OCI-LY3 (cell line): ENCODE measurements around the gene POU2F1.

Experiments used
- H2AFZ ChIP-seq: fragments of 200-600, 300-600 bp; shearing (Covaris generic); 2 replicates; pipeline ENCODE4 v1.6.0; 2014; ENCODE audit warnings: antibody characterized with exemption, low read depth, low read length
- H3K27ac ChIP-seq: fragments of 200-600, 300-600 bp; sonication (generic); 2 replicates; pipeline ENCODE4 v1.5.1; 2014; ENCODE audit warnings: mild to moderate bottlenecking, low read length, moderate library complexity, mixed read lengths
- H3K27me3 ChIP-seq: fragments of 200-600, 300-600 bp; sonication (generic); 2 replicates; pipeline ENCODE4 v1.6.1; 2014; ENCODE audit warnings: low read depth, low read length, mixed read lengths
- H3K36me3 ChIP-seq: fragments of 200-600, 300-600 bp; sonication (generic); replicated peaks from 2 replicates; pipeline ENCODE3; 2014; ENCODE audit warnings: low read depth, low read length, mixed read lengths
- H3K4me1 ChIP-seq: fragments of 300-600, 200-600 bp; sonication (generic); 2 replicates; pipeline ENCODE4 v1.6.1; 2014; ENCODE audit warnings: low read length, mixed read lengths
- H3K4me2 ChIP-seq: fragments of 200-600, 300-600 bp; sonication (generic); 2 replicates; pipeline ENCODE4 v1.6.1; 2014; ENCODE audit warnings: low read length, mixed read lengths
- H3K4me3 ChIP-seq: fragments of 300-600, 200-600 bp; sonication (generic); 2 replicates; pipeline ENCODE4 v1.5.1; 2014; ENCODE audit warnings: antibody characterized with exemption, mild to moderate bottlenecking, low read length, moderate library complexity
- H3K79me2 ChIP-seq: fragments of 300-600, 200-600 bp; shearing (Covaris generic); 2 replicates; pipeline ENCODE4 v1.6.1; 2014; ENCODE audit warnings: mild to moderate bottlenecking, low read length, mixed read lengths
- H3K9ac ChIP-seq: fragments of 300-600, 200-600 bp; shearing (Covaris generic); 2 replicates; pipeline ENCODE4 v1.6.0; 2014; ENCODE audit warnings: mild to moderate bottlenecking, low read length, moderate library complexity
- H3K9me3 ChIP-seq: fragments of 200-600, 300-600 bp; shearing (Covaris generic); 2 replicates; pipeline ENCODE4 v1.6.1; 2014; ENCODE audit warnings: low read length, mixed read lengths; ENCODE audit not compliant: insufficient read depth
- H4K20me1 ChIP-seq: fragments of 200-600, 300-600 bp; sonication (generic); 2 replicates; pipeline ENCODE4 v1.6.1; 2016; ENCODE audit warnings: low read length, mixed read lengths; ENCODE audit not compliant: insufficient read depth
- EZH2phosphoT487 ChIP-seq: fragments of 200-600 bp; shearing (Covaris generic); IDR thresholded peaks from 2 replicates; pipeline ENCODE4 v1.6.1; 2018; ENCODE audit warnings: antibody characterized with exemption, mixed run types, low read depth
- TF ChIP-seq, protein P1 (sequence below): fragments of 200-600, 300-600 bp; sonication (generic); IDR thresholded peaks from 2 replicates; pipeline ENCODE4 v1.5.1; 2014; ENCODE audit warnings: antibody characterized with exemption, low read length, low read depth

The POU2F1 gene

DNA sequence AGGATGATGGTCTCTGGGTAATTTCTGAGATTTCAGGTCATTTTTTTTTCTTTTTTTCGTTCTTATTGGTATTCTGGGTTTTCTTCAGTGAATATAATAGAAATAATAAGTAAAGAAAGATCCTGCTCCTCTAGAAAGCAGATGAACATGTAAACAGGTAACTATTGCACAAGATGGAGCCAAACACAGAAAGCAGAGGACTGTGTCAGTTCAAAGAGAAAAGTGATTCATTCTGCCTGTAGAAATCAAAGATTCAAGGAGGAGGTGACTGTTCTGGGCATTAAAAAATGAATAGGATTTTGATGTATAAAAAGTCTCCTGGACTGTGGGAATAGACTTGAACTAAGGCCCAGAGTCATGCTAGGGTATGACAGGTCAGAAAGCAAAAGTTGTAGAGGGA lies 41.9 kb upstream of the POU2F1 start:
- no peak overlapping the region for H3K4me2 ChIP-seq
- TF ChIP-seq, protein P1, sequence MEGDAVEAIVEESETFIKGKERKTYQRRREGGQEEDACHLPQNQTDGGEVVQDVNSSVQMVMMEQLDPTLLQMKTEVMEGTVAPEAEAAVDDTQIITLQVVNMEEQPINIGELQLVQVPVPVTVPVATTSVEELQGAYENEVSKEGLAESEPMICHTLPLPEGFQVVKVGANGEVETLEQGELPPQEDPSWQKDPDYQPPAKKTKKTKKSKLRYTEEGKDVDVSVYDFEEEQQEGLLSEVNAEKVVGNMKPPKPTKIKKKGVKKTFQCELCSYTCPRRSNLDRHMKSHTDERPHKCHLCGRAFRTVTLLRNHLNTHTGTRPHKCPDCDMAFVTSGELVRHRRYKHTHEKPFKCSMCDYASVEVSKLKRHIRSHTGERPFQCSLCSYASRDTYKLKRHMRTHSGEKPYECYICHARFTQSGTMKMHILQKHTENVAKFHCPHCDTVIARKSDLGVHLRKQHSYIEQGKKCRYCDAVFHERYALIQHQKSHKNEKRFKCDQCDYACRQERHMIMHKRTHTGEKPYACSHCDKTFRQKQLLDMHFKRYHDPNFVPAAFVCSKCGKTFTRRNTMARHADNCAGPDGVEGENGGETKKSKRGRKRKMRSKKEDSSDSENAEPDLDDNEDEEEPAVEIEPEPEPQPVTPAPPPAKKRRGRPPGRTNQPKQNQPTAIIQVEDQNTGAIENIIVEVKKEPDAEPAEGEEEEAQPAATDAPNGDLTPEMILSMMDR, result no peak
- no peak for TF ChIP-seq EZH2phosphoT487
- no peak overlapping the region for H2AFZ ChIP-seq

DNA sequence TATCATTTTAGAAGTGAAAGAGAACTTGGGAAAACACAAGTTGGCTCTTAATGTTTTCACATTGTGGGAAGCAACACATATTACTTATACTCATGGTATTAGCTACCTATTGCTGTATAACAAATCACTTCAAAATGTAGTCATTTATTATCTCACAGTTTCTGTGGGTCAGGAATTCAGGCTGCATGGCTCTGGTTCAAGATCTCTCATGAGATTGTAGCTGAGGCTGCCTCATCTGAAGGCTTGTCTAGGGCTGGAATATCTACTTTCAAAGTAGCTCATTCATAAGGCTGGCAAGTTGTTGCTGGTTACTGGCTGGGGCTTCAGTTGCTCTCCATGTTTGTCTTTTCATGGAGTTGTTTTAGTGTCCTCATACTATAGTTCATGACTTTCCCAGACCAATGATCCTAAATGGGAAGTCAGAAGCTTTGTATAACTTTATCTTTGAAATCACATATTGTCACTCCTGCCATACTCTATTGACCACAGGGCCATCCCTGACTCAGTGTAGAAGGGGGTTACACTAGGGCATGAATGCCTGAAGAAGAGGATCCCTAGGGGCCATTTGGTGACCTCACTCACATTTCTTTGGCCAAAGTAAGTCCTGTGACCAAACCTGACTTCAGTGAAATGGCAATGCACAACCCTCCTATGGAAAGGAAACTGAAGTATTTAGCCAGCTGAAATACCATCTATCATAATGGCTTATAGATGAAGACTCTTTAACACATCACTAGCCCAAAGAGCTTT lies 37.9 kb upstream of the POU2F1 start:
- Histone ChIP-seq H3K9me3 (no peaks in the 10 kb centered on the region), H3K4me1 (no peaks in the 10 kb centered on the region), H2AFZ (no peak overlapping the region), H3K4me2 (no peak overlapping the region), H3K27me3 (no peaks in the 10 kb centered on the region), H3K4me3 (no peak overlapping the region), H3K27ac (no peak overlapping the region), H3K36me3 (no peaks in the 10 kb centered on the region), H3K79me2 (no peaks in the 10 kb centered on the region), H3K9ac (no peak overlapping the region), H4K20me1 (no peaks in the 10 kb centered on the region)
- TF ChIP-seq, protein P1, result no peak
- TF ChIP-seq EZH2phosphoT487, result no peak

More for the DNA sequence above, 41.9 kb upstream of the POU2F1 start:
- Histone ChIP-seq H3K9me3 (no peaks in the 10 kb centered on the region), H3K36me3 (no peaks in the 10 kb centered on the region), H4K20me1 (no peaks in the 10 kb centered on the region), H3K27me3 (peaks cover 9% of the 10 kb centered on the region; the same call in 1 of the 2 replicates), H3K4me3 (no peak overlapping the region), H3K9ac (no peak overlapping the region), H3K27ac (no peak overlapping the region), H3K4me1 (no peaks in the 10 kb centered on the region), H3K79me2 (no peaks in the 10 kb centered on the region)

DNA sequence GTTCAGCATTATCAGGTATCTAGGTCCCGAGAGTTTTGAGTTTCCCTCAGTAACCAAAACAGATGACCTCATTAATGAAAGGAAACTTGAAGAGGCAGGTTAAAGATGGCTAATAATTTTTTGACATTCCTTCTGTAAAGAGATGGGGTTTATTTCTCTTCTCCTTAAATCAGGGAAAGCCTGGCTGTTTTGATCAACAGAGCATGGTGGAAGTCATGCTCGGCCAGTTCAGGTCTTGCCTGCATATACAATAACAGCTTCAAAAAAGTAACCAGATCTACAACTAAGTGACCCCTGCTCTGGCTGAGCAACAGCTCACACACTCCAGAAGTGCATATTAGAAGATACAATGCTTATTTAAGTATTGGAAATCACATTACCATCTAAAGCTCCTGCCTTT lies 36.6 kb upstream of the POU2F1 start:
- Histone ChIP-seq H3K9me3 (no peaks in the 10 kb centered on the region), H4K20me1 (no peaks in the 10 kb centered on the region), H3K4me2 (no peak overlapping the region), H3K27ac (no peak overlapping the region), H3K9ac (no peak overlapping the region), H3K27me3 (no peaks in the 10 kb centered on the region), H3K79me2 (no peaks in the 10 kb centered on the region), H3K4me3 (no peak overlapping the region), H2AFZ (no peak overlapping the region), H3K4me1 (no peaks in the 10 kb centered on the region), H3K36me3 (no peaks in the 10 kb centered on the region)
- TF ChIP-seq EZH2phosphoT487, result no peak
- TF ChIP-seq, protein P1, result no peak

DNA sequence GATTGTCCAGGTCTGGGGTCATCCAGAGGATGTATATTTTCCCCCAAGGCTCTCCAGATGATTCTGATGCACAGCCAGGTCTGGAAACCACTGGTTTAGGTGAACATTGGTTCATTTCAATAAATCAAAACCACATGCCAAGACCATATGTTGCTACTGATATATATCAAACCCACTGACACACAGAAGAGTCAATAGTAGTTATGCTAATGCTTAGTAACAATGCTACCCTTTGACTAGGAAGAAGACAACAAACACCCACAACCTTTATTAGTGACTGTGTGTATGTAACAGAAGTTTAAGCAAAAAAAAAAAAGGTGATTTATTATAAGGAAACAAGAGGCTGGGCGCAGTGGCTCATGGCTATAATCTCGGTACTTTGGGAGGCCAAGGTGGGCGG lies 35.6 kb upstream of the POU2F1 start:
- Histone ChIP-seq H4K20me1 (no peaks in the 10 kb centered on the region), H3K4me1 (no peaks in the 10 kb centered on the region), H3K4me2 (no peak overlapping the region), H2AFZ (no peak overlapping the region), H3K4me3 (no peak overlapping the region), H3K9ac (no peak overlapping the region), H3K36me3 (no peaks in the 10 kb centered on the region), H3K27me3 (no peaks in the 10 kb centered on the region), H3K9me3 (no peaks in the 10 kb centered on the region), H3K27ac (no peak overlapping the region), H3K79me2 (no peaks in the 10 kb centered on the region)
- TF ChIP-seq, protein P1, result no peak
- no peak for TF ChIP-seq EZH2phosphoT487
